DND-41 (cell line): ENCODE results near the gene PTGR2.

Experiments used
- EZH2 ChIP-seq: IDR thresholded peaks from 3 replicates; pipeline ENCODE4 v1.6.1; 2012; ENCODE audit warnings: borderline replicate concordance, low read depth, mild to moderate bottlenecking, moderate library complexity, low read length, inconsistent platforms; ENCODE audit not compliant: severe bottlenecking
- TF ChIP-seq, protein P1 (sequence below): IDR thresholded peaks from 2 replicates; pipeline ENCODE4 v1.5.1; 2012; ENCODE audit warnings: borderline replicate concordance, low read length, moderate library complexity, mild to moderate bottlenecking; ENCODE audit not compliant: poor library complexity, severe bottlenecking; ENCODE audit errors: extremely low read depth

DNA sequence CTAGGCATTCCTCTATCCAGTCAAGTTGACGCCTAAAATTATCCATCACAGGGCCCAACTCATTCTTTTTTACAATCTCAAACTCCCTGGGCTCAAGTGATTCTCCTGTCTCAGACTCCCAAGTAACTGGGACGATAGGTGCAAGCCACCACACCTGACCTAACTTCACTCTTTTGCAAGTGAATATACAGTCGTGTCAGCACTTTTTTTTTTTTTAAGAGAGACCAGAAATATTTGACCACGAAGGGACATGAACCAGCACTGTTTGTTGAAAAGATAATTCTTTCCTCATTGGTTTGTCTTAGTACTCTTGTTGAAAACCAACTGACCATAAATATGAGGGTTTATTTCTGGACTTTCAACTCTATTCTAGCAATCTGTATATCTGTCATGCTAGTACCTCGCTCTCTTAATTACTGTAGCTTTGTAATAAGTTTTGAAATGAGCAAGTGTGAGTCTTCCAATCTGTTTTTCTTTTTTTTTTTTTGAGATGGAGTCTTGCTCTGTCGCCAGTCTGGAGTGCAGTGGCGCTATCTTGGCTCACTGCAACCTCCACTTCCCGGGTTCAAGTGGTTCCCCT is 14.0 kb downstream of the PTGR2 start:
- TF ChIP-seq, protein P1, sequence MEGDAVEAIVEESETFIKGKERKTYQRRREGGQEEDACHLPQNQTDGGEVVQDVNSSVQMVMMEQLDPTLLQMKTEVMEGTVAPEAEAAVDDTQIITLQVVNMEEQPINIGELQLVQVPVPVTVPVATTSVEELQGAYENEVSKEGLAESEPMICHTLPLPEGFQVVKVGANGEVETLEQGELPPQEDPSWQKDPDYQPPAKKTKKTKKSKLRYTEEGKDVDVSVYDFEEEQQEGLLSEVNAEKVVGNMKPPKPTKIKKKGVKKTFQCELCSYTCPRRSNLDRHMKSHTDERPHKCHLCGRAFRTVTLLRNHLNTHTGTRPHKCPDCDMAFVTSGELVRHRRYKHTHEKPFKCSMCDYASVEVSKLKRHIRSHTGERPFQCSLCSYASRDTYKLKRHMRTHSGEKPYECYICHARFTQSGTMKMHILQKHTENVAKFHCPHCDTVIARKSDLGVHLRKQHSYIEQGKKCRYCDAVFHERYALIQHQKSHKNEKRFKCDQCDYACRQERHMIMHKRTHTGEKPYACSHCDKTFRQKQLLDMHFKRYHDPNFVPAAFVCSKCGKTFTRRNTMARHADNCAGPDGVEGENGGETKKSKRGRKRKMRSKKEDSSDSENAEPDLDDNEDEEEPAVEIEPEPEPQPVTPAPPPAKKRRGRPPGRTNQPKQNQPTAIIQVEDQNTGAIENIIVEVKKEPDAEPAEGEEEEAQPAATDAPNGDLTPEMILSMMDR: no peak
- TF ChIP-seq EZH2: no peak
